Activated CD4-positive, alpha-beta T cell treated with anti-CD3 and anti-CD28 coated beads, Interleukin-2, amount 50 U/mL, for 16 hours (primary cell): ENCODE results near the gene VEGFA.
A peak's percentile ranks its signal among the peaks of the same experiment; 100 is the strongest.
"Not testable (repeated sequence)": the region's sequence is repeated elsewhere in the genome, so short reads cannot be mapped to it uniquely, and the experiment has no call there.

Source experiments
- DNase-seq: peaks from one replicate; pipeline ENCODE4 v3.0.0-alpha.2; 2020

Gene VEGFA

DNA sequence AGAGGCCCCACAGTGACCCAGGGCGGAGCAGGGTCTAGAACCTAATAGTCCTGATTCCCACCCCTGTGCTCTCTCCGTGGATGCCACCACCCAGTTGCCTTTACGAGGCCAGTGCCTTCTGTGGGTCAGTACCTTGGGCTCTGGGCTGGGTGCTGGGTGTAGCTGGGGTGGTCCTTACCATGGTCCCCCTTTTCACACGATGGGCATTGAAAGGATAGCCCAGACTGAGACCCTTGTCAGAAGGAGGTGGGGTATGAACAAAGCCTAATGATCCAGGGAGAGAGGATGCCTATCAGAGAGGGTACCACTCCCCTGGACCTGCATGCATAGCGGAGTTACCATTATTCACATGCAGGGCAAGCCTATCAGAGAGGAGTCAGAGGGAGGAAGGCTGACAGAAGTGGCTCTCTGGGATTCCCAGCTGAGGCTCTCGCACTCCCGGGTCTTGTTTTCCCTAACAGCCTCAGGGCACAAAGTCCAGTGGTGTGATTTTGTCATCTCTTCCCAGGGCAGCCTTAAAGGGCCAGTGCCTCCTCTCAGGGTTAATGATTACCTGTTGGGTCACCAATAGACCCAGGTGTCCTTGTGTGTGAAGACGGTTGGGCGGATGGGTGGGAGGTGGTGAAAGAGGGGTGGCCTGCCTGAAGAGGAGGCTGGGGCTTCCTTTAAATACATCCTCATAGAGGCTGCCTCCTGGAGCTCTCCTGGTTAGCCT lies 36.2 kb downstream of the VEGFA start:
- DNase-seq = no peak

DNA sequence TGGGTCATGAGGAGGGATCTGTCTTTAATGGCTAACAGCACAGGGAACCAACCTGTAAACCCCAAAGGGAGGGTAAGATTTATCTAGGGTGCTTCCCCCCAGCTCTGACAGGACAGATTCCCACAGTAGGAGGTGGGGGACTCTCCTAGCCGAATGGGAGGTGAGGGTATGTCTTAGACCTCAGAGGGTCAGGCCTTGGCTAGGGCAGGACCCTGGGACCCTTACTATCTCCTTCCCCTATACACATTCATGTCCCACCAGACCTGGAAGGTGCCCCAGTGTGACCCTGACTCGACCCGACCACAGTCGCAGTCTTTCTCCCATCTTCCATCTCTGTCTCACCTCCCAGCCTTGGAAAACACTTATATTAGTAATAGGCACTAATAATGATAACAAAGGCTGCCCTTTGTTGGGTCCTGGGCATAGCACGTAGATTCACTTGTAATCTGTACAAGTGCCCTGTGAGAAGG lies 36.8 kb downstream of the VEGFA start:
- no peak for DNase-seq

DNA sequence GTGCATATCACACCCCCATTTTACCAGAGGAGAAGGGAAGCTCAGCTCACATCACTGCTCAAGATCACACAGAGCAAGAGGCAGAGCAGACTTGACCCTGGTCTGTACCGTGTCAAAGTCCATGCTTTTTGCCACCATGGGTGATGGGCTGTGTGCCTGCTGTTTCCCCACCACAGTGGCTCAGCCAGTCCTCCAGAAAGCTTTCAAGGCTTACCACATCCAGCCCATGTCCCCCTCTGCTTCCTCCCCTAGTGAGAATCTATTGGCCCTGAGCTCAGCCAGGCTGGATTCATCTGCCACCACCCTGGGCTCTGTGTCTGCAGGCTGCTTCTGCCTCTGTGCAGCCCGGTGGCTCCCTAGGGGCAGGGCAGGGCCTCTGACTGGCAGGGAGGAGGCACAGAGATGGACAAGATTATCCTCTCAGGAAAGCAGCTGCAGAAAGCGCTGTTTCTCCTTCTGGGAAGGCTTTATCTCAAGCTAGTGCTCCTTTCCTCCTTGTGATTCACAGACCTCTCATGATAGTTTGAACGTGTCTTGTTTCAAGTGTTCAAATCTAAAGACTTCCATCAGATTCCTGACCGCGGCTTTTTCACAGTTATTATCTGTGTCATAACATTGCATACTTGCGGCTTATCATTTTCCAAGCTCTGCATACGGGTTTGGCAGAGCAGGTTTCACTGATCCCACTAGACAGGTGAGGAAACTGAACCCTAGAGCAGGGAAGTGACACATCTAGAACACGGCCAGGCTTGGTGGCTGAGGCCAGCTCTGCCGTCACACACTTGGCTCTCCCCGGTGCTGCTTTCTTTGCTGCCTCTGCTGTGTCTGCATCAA lies 37.4 kb downstream of the VEGFA start:
- DNase-seq = no peak

DNA sequence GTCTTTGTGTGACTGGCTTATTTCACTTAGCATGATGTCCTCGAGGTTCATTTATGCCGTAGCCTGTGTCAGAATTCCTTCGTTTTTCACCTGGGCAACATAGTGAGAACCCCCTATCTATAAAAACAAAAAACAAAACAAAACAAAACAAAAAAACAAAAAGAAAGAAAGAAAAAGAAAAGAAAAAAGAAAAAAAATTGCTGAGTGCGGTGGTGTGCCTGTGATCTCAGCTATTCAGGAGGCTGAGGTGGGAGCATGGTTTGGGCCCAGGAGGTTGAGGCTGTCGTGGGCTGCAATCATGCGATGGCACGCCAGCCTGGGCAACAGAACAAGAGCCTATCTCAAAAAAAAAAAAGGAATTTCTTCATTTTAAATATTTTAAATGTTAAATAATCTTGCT lies 38.4 kb downstream of the VEGFA start:
- no peak for DNase-seq

DNA sequence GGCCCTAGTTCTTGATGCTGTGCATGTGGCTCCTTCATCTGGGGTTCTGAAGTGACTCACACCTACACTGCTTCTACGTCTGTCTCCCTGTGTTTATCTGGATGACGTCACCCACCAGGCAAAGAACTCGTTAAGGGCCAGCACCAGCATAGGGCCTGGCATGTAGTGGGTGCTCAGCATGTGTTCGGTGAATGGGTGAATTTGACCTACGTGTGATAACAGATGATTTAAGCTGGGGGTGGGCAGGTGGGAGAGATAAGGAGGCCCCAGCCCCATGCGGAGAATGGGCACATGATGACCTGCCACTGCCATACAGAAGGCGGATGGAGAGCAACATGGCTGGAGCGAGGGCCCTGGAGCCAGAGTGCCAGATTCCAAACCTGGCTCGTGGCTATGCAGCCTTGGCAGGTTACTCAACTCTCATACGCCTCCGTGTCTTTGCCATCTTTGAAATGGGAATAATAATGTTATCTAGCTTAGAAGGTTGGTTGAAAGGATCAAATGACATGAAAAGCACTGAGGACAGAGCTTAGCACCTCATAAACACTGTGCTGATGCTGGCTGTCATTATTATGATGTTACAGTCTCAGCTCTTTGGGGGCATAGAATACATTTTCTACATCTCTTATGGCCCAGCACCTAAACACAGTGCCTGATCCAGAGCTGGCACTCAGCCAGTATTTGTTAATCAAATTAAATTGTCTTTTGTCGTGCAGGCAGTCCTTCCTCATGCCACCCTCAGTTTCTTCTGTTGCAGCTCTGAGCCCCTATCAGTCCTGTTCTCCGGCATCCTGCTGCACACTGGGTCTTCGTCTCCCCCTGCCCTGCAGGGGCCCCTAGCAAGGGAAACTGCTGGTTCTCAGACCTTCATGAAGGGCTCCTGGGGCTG lies 39.6 kb downstream of the VEGFA start:
- no peak for DNase-seq

DNA sequence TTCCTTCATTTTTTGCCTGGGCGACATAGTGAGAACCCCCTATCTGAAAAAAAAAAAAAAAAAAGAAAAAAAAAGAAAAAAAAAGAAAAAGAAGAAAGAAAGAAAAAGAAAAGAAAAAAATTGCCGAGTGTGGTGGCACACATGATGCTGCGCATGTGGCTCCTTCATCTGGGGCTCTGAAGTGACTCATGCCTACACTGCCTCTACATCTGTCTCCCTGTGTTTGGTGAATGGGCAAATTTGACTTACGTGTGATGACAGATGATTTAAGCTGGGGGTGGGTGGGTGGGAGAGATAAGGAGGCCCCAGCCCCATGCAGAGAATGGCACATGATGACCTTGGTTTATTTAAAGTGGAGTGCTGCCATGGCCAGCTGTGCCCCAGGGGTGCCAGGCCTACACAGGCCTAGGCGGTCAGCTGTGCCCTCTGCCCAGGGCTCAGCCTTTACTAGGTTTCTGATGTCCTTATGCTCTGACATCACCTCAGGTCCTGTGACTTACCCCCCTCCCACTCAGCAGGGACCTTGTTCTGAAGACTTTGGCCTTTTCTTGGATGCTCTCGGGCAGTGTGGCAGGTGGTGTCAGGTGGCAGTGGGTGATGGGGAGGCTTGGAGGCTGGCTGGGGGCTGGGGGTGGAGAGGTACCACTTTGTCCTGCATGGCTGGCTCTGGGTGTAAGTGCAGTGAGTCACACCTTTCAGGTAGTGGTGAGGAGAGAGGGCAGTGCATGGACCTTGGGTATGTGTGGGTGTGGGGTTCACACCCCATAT lies 41.1 kb downstream of the VEGFA start:
- DNase-seq = no peak

DNA sequence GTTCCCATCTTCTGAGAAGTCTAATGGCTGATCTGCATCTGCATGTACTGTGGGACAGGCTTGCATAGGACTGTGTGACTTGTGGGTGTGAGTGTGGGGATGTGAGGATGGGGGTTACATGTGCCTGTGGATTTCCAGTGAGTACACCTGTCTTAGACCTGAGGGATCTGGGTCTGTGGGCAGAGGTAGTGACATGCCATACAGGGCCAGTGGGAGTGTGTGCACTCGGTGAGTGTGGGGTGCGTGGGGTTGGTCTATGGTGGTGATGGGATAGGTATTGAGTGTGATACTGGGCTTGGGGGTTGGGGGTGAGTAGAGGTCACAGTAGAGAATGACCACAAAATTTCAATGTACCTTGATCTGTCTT lies 41.7 kb downstream of the VEGFA start:
- no peak for DNase-seq

DNA sequence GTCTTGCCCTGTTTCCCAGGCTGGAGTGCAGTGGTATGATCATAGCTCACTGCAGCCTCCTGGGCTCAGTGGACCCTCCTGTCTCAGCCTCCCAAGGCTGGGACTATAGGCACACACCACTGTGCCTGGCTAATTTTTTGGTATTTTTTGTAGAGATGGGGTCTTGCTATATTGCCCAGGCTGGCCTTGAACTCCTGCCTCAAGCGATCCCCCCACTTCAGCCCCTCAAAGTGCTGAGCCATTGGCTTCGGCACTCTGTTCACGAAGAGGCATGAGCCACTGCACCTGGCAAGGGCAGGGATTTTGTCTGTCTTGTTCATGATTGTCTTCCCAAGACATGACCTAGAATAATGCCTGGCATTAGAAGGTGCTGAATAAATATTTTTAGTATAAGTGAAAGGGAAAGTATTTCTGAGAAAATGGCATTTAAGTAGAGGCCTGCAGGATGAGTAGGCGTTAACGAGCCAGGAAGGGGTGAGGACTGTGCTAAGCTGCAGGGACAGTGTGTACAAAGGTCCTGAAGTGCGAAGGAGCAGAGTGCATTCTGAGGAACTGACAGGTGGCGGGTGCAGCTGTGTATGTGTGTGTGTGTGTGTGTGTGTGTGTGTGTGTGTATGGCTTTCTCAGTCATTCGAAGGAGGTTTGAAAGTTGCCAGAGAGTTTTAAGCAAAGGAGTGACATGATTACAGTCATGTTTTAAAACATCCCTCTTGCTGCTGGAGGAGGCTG lies 43.0 kb downstream of the VEGFA start:
- DNase-seq = peak; percentile 25

DNA sequence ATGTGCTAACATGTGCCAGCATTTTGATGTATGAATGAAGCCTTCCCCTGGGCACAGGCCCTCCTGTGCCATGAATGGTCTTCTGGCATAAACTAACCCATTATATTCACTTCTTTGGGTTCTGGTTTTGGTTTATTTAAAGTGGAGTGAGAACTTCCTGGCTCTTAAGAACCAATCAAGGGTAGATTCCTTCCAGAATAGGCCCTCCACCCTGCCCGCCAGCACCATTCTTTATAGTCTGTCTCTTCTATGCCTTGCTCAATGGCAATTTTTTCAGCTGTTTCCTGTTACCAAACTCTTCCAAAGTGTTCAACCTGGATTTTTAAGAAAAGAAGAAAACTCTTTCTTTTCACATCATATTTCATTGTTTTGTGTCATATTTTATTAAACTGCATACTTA lies 44.1 kb downstream of the VEGFA start:
- DNase-seq = no peak

DNA sequence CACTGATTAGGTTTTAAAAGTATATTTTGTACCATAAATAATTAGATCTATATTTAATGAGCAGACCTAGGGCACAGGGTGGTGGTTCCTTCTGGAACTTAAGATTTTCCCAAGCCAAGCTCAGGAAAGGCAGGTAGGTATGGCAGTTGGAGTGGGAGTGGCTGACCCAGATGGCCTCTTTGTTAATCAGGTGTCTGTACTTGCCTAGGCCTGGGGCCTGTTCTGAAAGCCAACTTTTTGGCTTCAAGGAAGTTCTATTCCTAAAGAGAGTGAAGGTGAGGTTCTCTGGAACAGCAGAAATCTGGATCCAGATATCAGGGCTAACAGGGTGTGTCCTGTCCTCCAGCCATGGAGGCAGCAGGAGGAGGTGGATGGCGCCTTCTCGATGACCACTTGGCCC lies 44.9 kb downstream of the VEGFA start:
- no peak for DNase-seq

DNA sequence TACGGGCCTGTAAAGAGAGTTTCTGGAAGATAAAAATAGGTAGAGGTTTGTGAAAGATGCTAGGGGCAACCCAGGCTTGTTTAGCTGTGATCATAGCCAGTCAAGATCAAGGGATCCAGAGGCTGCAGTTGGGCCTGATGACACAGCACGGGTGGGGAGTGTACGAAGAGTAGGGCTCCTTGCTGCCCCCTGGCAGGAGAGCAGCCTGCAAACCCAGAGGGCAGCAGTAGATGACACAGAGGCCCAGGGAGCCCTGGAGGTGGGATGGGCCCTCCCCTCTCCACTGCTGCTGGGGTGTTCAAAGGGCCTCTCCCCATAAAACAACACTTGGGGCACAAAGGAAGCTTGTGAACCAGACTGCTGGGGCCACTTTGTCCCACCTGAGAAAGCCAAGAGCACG lies 47.2 kb downstream of the VEGFA start:
- DNase-seq = peak; percentile 9

DNA sequence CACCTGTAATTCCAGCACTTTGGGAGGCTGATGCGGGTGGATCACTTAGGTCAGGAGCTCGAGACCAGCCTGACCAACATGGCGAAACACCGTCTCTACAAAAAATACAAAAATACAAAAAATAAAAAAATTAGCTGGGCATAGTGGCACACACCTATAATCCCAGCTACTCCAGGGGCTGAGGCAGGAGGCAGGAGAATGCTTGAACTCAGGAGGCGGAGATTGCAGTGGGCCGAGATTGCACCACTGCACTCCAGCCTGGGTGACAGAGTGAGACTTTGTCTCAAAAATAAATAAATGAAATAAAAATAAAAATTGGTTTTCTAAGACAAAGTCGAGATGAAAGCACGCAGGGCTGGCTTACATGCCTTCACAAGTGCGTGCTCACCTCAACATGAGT lies 49.0 kb downstream of the VEGFA start:
- not testable (repeated sequence) for DNase-seq

DNA sequence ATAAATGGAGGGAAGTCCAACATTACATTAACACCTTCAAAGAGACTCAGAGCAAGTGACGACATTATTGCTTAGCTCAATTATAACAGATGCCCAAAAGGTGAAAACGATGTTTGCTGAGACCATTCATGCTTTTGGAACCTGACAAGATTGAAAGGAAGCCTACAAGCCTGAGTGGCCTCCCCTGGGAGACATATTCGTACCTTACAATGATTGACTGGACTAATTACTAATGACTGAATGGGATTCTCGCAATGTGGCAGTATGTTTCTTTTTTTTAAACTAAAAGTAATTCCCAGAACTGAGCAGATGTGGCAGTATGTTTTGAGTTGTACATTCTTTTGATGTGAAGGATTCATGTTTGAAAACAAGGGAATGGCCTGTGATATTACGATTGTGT lies 49.9 kb downstream of the VEGFA start:
- no peak for DNase-seq

DNA sequence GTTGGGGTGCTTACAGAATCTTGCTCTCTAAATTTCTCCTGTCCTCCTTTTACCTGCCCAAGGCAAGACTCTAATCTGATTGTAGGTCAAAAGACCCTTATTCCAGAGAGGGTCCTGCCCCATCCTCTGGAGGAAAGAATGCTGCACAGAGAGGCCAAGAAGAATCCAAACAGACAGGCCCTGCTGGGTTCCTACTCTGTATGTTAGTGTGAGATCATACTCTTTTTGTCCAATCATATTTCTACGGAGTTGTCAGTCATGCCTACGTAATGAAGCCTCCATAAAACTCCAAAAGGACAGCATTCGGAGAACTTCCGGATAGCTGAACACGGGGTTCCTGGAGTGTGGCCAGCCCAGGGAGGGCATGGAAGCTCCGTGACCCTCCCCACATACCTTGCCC lies 50.5 kb downstream of the VEGFA start:
- DNase-seq = no peak

DNA sequence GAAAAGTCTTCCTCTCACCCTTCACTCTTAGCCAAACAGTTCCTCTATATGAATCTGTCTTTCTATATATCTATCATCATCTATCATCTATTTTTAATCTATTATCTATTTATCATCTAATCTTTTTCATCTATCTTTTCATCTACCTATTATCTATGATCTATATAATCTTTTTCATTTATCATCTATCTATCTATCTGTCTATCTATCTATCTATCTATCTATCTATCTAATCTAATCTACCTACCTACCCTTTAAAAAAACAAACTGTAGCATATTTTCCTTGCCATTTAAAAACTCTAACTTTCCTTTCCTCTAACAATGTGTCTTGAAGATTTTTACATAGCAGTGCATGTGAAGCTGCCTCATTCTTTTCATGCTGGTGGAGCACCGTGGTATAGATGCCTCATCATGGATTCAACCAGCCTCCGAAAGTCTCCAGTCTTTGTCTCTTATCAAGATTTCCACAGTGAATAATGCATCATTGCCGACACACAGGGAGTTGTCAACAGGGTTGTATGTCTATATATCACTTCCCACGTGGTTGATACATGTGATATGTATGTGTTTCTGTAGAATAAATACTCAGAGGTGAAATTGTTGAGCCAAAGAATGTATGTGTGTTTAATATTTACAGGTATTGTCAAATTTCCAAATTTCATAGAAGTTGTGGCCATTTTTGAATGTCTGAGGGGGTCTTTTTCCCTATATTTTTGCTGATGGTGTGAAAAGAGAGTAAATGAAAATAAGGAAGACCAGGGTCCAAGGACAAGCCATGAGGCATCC lies 51.3 kb downstream of the VEGFA start:
- DNase-seq = no peak

DNA sequence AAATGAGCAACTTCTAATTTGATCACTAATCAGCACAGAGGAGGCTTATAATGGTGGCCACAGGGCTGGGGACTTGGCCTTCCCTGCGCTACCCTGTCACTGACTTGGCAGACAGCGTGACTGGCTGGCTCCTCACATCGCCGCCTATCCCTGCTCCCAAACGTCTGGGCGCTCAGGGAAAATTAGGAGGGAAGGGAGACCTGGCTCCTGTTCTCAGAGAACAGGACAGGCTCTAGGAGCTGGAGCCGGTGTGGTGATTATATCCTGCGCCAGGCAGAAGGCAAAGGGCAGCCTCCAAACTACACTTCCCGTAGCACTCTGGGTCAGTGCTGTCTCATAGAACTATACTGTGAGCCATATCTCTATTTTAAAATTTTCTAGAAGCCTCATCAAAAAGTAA lies 53.4 kb downstream of the VEGFA start:
- DNase-seq = no peak

DNA sequence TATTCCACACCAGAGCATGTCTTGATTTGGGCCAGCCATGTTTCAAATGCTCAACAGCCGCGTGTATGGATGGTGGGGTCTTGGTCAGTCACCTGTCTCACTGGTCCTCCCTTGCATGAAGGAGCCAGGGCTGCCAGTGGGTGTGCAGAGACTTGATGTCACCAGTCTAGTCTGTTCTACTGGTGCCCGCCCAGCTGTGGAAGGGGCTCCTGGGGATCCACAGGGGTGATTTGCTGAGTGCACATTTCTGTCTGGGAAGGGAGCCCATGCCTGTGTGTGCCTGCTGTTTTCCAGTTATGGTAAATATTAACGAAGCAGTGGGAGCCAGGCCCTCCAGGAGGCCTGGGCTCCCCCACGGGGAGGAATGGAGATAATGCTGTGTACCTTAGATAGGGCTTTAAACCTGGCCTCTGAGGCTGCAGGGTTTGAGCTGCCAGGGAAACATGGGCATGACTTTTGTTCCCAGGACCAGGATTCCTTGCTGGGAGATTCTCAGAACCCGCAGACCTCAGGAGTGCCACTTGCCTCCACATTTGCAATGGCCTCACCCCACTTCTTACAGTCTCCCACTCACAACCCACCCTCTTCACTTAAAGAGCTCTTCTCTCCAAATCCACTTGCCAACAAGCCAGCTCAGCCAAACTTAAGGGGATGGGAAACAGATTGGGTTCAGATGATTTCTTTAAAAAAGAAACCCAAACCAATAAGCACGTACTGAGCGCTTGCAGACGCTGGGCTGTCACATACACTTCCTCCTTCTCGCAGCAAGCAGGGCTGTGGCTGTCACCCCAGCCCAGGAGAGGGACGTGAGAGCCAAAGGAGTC lies 54.1 kb downstream of the VEGFA start:
- no peak for DNase-seq

DNA sequence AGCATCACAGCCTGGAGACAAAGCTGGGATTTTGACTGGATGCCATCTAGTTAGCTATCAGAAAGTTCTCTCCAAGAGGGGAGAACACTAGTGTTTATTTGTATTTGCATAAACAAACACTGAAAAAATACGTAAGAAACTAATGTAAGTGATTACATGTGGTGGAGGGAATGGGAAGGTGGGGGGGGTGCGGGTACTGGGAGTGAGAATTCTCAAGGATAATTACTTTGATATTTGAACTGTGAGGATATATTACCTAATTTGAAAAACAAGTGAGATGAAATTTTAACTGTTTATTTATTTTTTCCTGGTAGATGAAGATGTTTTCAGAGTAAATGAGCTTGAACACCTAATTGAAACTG lies 54.7 kb downstream of the VEGFA start:
- DNase-seq = no peak

DNA sequence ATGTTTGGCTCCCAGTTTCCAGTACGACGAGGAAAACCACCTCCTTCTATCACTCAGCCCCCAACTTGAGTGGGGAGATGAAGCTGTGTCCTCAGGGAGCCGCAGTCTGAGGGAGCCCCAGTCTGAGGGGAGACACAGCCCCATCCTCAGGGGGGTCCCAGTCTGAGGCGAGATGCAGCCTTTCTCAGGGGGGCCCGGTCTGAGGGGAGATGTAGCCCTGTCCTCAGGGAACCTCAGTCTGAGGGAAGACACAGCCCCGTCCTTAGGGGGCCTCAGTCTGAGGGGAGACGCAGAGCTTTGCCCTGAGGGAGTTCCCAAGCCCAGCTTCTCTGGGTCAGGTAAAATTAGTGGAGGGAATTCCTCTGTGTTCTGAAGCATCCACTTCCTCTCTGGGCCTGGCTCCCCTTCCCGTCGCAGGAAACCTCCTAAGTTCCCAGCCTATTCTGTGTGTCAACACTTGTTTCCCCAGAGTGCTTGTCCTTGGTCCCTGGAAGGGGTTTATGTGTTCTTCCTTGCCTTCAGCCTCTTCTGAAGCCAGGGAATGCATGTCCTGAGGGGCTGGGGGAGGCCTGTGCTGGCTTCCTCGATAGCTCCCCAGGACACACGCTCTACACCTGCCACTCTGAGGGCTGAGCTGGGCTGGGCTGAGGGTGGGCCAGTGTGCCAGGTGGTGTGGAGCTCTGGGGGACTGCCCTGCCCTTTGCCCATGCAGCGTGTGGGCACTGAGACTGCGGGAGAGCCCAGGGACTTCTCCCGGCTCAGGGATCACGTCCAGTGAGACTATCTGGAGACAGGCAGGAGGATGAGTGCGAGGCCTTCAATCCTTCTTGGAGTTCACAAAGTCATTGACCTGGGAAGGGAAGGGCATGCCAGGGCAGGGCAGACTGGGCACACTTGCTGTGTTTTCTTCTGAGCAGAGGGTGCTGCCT lies 55.4 kb downstream of the VEGFA start:
- DNase-seq = no peak
